Measurements from ENCODE around the gene OR1J2. TPM values are rescaled to one million over a fixed set of nuclear protein-coding genes. Genes with fewer than 3 reads are reported as not detected.

Gene OR1J2, protein sequence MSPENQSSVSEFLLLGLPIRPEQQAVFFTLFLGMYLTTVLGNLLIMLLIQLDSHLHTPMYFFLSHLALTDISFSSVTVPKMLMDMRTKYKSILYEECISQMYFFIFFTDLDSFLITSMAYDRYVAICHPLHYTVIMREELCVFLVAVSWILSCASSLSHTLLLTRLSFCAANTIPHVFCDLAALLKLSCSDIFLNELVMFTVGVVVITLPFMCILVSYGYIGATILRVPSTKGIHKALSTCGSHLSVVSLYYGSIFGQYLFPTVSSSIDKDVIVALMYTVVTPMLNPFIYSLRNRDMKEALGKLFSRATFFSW
- total RNA-seq (2021) (not detected in 3 replicates), Bru-seq, nascent RNA (not detected)
- long read RNA-seq, experiment 1, result 0 reads
- long read RNA-seq, experiment 2, result 0 reads
- long read RNA-seq, experiment 3, result 0 reads

DNA sequence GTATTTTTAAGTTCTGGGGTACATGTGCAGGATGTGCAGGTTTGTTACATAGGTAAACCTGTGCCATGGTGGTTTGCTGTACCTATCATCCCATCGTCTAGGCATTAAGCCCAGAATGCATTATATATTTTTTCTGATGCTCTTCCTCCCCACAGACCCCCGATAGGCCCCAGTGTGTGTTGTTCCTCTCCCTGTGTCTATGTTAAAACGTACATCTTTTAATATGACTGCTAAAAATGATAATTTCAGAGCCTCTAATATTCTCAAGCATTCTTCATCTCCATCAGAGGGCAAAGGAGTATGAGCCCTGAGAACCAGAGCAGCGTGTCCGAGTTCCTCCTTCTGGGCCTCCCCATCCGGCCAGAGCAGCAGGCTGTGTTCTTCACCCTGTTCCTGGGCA, at the start of gene OR1J2:
Gene OR1J2 (plus strand): TSS at position 301 of the 400 bp plus-strand sequence. CDS start 0 bp downstream, at position 301.
- Mint-ChIP-seq H3K27me3 (ENCODE audit: low read depth) (peaks cover 79% of the 10 kb centered on the region), H3K4me3 (no peak within 1 kb of the TSS), H3K36me3 (peaks cover 12% of the 10 kb centered on the region), H3K4me1 (no peaks in the 10 kb centered on the region), H3K9me3 (peaks cover 77% of the 10 kb centered on the region), H3K27ac (no peak within 1 kb of the TSS)
- TF ChIP-seq TEAD4 (CRISPR knock-in tag; IDR thresholded peaks at IDR 0.05) (no peak), FOXK1 (CRISPR knock-in tag; IDR thresholded peaks at IDR 0.05) (no peak), TCF7 (CRISPR knock-in tag; IDR thresholded peaks at IDR 0.05; ENCODE audit: low read depth) (no peak)
- CTCF ChIA-PET, result no interaction called here
- POLR2A ChIA-PET, result no interaction called here
- no peak for ATAC-seq
- DNase-seq (ENCODE audit: low spot score), result no peak

DNA sequence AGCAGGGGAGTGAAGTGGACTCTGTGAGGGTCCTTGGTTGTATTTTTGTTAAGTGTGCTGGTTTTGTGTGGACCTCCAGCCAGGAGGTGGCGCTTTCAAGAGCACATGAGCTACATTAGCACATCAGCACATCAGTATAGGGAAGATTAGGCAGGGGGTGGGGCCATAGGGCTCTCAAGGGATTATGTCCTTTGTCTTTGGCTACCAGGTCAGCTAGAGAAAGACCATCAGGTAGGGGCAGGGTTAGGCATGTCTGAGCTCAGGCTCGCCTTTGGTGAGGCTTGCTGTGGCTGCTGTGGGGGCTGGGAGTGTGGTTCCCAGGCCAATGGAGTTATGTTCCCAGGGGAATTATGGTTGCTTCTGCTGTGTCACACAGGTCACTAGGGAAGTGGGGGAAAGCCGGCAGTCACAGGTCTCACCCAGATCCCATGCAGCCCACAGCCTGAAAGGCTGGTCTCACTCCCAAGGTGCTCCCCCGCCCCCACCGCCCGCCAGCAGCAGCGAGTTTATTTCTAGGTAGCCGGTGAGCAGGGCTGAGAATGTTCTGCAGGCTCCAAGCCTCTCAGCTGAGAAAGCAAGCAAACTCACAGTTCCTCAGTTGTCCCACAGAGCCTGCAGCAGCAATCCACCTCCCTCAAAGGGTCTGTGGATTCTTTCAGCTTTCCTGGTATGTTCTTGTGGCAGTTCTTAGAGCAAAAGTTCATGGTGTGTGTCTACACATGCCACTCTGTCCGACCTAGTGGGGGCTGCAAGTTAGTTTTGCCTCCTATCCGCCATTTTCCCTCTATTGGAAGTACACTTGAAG, 46.6 kb upstream of the OR1J2 start:
- ChIA-PET CTCF (interaction anchor here (0.5 to 2.3 kb wide), 12 partner anchors 10 to 886 kb away, joined by 3 to 19 read pairs (median 4); partner anchors contain the start of gene PTGS1), POLR2A (no interaction called here)
- H3K27me3 Mint-ChIP-seq (ENCODE audit: low read depth), result peaks cover 52% of the 10 kb centered on the region
- ATAC-seq, result peak; percentile 94
- H3K36me3 Mint-ChIP-seq, result no peaks in the 10 kb centered on the region
- TF ChIP-seq SOX15 (CRISPR knock-in tag; IDR thresholded peaks at IDR 0.05) (no peak), SMAD3 (CRISPR knock-in tag; IDR thresholded peaks at IDR 0.05; ENCODE audit: borderline replicate concordance) (no peak), NFATC4 (CRISPR knock-in tag; IDR thresholded peaks at IDR 0.05) (no peak), ZNF396 (CRISPR knock-in tag; IDR thresholded peaks at IDR 0.05; ENCODE audit: borderline replicate concordance) (no peak)
- TF ChIP-seq, protein P1, sequence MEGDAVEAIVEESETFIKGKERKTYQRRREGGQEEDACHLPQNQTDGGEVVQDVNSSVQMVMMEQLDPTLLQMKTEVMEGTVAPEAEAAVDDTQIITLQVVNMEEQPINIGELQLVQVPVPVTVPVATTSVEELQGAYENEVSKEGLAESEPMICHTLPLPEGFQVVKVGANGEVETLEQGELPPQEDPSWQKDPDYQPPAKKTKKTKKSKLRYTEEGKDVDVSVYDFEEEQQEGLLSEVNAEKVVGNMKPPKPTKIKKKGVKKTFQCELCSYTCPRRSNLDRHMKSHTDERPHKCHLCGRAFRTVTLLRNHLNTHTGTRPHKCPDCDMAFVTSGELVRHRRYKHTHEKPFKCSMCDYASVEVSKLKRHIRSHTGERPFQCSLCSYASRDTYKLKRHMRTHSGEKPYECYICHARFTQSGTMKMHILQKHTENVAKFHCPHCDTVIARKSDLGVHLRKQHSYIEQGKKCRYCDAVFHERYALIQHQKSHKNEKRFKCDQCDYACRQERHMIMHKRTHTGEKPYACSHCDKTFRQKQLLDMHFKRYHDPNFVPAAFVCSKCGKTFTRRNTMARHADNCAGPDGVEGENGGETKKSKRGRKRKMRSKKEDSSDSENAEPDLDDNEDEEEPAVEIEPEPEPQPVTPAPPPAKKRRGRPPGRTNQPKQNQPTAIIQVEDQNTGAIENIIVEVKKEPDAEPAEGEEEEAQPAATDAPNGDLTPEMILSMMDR (IDR thresholded peaks at IDR 0.05), result peak; percentile 25; the same call in 1 of the 2 replicates
- no peak overlapping the region for H3K27ac Mint-ChIP-seq
- peak; percentile 64 for DNase-seq (ENCODE audit: low spot score)
- peaks cover 2% of the 10 kb centered on the region; the same call in 1 of the 2 replicates for H3K4me1 Mint-ChIP-seq
- H3K4me3 Mint-ChIP-seq, result peak overlapping the region; percentile 34
- H3K9me3 Mint-ChIP-seq, result peaks cover 36% of the 10 kb centered on the region

DNA sequence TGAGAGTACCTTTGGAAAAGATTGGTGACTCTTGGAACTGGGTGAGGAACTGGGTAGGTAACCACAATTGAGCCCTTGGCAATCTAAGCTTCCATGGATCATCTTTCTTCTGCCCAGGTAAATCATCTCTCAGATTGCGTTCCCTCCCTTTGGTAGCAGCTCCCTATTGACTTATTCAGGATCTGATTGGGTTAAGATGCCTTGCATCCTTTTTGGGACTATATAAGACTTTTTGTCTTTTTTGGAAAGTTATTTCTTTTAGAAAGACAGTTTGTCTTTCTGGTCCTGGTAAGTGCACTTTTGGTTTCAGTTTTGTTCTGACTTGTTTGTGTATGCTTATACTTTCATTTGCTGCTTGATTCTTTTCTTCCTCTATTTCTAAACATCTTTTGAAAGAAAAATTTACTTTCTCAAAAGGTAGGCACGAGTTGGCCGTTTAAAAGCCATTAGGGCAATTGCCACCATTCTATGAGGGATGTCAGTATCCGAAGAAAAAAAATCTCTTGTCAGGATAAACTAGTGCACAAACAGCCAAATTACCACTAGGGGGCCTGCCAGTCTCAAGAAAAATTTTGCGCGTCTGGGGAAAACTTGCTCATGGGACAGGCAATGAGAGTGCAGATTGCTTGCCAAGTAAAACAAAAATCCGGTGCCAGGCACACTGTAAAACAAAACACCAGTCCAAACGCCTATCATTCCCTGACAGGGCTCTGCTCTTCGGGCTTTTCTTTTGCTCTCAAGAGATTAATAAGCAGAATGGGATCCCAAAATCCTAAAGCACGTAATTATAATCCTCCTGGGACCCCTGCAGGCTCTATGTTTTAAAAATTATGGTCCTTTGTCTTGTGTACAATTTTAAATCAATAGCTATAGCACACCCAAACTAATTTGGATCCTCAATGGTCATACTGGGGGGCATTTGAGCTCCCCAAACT, 45.7 kb upstream of the OR1J2 start:
- ChIA-PET POLR2A (no interaction called here), CTCF (interaction anchor here (0.7 to 2.3 kb wide), 5 partner anchors 11 to 345 kb away, joined by 3 to 19 read pairs (median 7); no protein-coding TSS in a partner anchor)
- H3K27me3 Mint-ChIP-seq (ENCODE audit: low read depth), result peaks cover 57% of the 10 kb centered on the region
- H3K9me3 Mint-ChIP-seq, result peaks cover 45% of the 10 kb centered on the region
- peaks cover 2% of the 10 kb centered on the region; the same call in 1 of the 2 replicates for H3K4me1 Mint-ChIP-seq
- ATAC-seq (peak; percentile 66), DNase-seq (ENCODE audit: low spot score) (peak; percentile 55)
- H3K27ac Mint-ChIP-seq, result no peak overlapping the region
- H3K36me3 Mint-ChIP-seq, result peaks cover 6% of the 10 kb centered on the region
- no peak overlapping the region for H3K4me3 Mint-ChIP-seq
- no peak for TF ChIP-seq FOXJ3 (CRISPR knock-in tag; IDR thresholded peaks at IDR 0.05; ENCODE audit: borderline replicate concordance)
- TF ChIP-seq, protein P1 (IDR thresholded peaks at IDR 0.05), result peak; percentile 53; the same call in 1 of the 2 replicates
- TF ChIP-seq, protein P2, sequence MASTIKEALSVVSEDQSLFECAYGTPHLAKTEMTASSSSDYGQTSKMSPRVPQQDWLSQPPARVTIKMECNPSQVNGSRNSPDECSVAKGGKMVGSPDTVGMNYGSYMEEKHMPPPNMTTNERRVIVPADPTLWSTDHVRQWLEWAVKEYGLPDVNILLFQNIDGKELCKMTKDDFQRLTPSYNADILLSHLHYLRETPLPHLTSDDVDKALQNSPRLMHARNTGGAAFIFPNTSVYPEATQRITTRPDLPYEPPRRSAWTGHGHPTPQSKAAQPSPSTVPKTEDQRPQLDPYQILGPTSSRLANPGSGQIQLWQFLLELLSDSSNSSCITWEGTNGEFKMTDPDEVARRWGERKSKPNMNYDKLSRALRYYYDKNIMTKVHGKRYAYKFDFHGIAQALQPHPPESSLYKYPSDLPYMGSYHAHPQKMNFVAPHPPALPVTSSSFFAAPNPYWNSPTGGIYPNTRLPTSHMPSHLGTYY (CRISPR knock-in tag; IDR thresholded peaks at IDR 0.05), result no peak
- no peak for TF ChIP-seq JUN (CRISPR knock-in tag; IDR thresholded peaks at IDR 0.05)
- TF ChIP-seq, protein P3, sequence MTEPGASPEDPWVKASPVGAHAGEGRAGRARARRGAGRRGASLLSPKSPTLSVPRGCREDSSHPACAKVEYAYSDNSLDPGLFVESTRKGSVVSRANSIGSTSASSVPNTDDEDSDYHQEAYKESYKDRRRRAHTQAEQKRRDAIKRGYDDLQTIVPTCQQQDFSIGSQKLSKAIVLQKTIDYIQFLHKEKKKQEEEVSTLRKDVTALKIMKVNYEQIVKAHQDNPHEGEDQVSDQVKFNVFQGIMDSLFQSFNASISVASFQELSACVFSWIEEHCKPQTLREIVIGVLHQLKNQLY (CRISPR knock-in tag; IDR thresholded peaks at IDR 0.05), result no peak
- TF ChIP-seq, protein P4, sequence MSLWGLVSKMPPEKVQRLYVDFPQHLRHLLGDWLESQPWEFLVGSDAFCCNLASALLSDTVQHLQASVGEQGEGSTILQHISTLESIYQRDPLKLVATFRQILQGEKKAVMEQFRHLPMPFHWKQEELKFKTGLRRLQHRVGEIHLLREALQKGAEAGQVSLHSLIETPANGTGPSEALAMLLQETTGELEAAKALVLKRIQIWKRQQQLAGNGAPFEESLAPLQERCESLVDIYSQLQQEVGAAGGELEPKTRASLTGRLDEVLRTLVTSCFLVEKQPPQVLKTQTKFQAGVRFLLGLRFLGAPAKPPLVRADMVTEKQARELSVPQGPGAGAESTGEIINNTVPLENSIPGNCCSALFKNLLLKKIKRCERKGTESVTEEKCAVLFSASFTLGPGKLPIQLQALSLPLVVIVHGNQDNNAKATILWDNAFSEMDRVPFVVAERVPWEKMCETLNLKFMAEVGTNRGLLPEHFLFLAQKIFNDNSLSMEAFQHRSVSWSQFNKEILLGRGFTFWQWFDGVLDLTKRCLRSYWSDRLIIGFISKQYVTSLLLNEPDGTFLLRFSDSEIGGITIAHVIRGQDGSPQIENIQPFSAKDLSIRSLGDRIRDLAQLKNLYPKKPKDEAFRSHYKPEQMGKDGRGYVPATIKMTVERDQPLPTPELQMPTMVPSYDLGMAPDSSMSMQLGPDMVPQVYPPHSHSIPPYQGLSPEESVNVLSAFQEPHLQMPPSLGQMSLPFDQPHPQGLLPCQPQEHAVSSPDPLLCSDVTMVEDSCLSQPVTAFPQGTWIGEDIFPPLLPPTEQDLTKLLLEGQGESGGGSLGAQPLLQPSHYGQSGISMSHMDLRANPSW (CRISPR knock-in tag; conservative IDR thresholded peaks at IDR 0.05; ENCODE audit: low read depth), result no peak
- no peak for TF ChIP-seq ZNF138 (CRISPR knock-in tag; conservative IDR thresholded peaks at IDR 0.05)

Data from WTC11 (cell line).